ENCODE data around the gene ZFYVE1. TPM values are rescaled to one million over a fixed set of nuclear protein-coding genes. Genes with fewer than 3 reads are reported as not detected.
"Not testable (repeated sequence)": the region's sequence is repeated elsewhere in the genome, so short reads cannot be mapped to it uniquely, and the experiment has no call there.

Gene ZFYVE1
- total RNA-seq, 3 donors from 2014 or later = 6.4 to 8.4 (median 7.0) TPM

DNA sequence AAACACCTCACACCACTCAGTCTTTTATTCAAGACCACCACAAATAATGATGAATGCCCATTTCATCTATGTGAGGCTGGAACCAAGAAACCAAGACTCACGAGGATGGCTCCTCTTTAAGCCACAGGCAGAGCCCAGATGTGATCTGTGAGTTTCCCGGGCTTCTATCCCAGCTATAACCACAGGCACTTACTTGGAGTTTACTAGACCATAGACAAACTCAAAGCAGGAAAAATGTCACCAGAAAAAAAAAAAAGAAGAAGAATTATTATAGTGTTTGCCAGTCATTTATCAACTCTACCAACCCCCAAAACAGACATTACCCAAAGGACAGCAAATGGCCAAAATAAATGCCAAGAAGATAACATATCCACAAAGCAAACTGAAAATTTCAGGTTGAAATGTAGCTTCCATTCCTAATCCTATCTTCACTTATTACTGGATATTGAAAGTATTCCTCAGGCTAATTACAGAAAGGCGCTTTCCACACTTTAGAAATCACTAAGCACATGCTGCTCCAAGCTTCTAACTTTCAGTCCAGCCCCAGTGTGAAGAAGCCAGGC, 44.7 kb downstream of the ZFYVE1 start:
- H3K4me3 Mint-ChIP-seq = no peak overlapping the region
- peaks cover 34% of the 10 kb centered on the region for H3K36me3 Mint-ChIP-seq (ENCODE audit: insufficient read depth)
- H3K9me3 Mint-ChIP-seq = peaks cover 6% of the 10 kb centered on the region
- no peaks in the 10 kb centered on the region for H3K4me1 Mint-ChIP-seq (ENCODE audit: low read depth)
- DNase-seq = no peak
- no peaks in the 10 kb centered on the region for H3K27me3 Mint-ChIP-seq (ENCODE audit: low read depth)
- no peak for ATAC-seq

DNA sequence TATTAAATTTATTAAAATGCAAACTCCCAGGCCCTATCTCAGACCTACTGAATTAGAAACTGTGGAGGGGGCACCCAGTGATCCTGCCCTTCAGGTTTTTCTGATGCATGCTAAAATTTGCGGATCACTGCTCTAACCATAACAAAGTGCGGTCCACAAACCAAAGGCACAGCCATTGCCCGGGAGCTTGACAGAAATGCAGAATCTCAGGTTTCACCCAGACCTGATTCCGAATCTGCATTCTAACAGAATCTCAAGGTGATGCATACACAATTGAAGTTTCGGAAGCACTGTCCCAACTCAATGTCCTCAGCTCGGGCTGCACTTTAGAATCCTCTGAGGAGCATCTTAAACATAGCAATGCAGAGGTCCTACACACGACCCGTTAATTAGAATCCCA, 46.0 kb downstream of the ZFYVE1 start:
- no peaks in the 10 kb centered on the region for H3K27me3 Mint-ChIP-seq (ENCODE audit: low read depth)
- H3K4me1 Mint-ChIP-seq (ENCODE audit: low read depth) = no peaks in the 10 kb centered on the region
- ATAC-seq (no peak), DNase-seq (no peak)
- H3K4me3 Mint-ChIP-seq = no peak overlapping the region
- H3K9me3 Mint-ChIP-seq = peaks cover 6% of the 10 kb centered on the region
- peaks cover 33% of the 10 kb centered on the region for H3K36me3 Mint-ChIP-seq (ENCODE audit: insufficient read depth)

DNA sequence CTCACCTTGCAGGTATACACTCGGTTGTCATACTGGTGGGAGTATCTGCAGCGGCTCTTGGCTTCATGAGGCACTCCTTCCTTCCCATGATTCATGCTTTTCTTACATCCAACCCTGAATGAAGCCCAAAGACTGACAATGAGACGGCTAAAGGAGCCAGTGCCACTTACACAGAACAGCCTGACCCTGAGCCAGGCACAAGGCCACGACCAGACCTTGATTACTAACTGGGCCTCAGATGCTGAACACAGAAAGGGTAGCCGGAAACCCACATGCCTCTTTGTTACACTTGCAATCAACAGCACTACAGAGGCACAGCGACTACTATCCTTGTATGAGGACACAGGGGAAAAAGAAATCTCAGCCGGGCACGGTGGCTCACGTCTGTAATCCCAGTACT, 48.0 kb downstream of the ZFYVE1 start:
- Mint-ChIP-seq H3K4me1 (ENCODE audit: low read depth) (no peaks in the 10 kb centered on the region), H3K27me3 (ENCODE audit: low read depth) (no peaks in the 10 kb centered on the region), H3K4me3 (no peak overlapping the region), H3K36me3 (ENCODE audit: insufficient read depth) (peaks cover 34% of the 10 kb centered on the region), H3K9me3 (no peaks in the 10 kb centered on the region)
- no peak for ATAC-seq
- no peak for DNase-seq

DNA sequence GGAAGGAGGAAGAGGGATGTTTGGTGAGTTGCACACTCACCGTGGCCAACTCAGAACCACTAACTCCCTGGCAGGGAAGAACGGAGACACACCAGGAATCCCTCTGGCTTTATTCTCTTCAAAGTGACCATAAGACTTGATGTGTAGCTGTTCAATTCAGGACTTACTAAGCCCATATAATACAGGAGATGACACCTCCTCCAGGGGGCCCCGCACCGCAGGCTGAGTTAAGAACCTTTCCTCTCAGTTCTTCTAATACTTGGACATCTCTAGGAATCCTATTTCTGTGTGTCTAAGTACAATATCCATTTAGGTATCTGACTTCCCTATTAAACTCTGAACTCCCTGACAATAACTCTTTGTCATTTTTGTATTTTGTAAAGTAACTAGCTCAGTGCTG, 51.1 kb downstream of the ZFYVE1 start:
- peaks cover 30% of the 10 kb centered on the region for H3K36me3 Mint-ChIP-seq (ENCODE audit: insufficient read depth)
- no peaks in the 10 kb centered on the region for H3K27me3 Mint-ChIP-seq (ENCODE audit: low read depth)
- DNase-seq = no peak
- no peaks in the 10 kb centered on the region for H3K9me3 Mint-ChIP-seq
- no peaks in the 10 kb centered on the region for H3K4me1 Mint-ChIP-seq (ENCODE audit: low read depth)
- H3K4me3 Mint-ChIP-seq = no peak overlapping the region
- no peak for ATAC-seq

DNA sequence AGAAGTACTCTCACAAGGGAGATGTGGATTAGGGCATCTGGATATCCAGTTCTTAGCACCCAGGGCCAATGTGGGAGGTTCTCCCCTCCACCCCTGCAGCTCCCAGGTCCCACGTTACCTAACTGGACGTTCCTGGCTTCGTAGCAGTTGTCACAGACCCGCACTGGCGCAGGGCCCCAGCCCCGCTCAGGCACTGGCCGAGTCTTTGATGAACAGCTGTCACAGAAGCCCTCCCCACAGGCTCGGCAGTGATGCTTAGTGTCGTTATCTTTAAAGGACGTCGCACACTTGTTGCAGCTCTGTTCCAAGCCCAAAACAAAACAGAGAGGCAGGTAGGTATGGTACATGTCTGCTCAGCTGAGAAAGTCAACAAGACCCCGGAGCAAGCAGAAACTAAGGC, 52.2 kb downstream of the ZFYVE1 start:
- no peaks in the 10 kb centered on the region for H3K4me1 Mint-ChIP-seq (ENCODE audit: low read depth)
- ATAC-seq = no peak
- H3K27me3 Mint-ChIP-seq (ENCODE audit: low read depth) = no peaks in the 10 kb centered on the region
- no peaks in the 10 kb centered on the region for H3K9me3 Mint-ChIP-seq
- no peak for DNase-seq
- H3K36me3 Mint-ChIP-seq (ENCODE audit: insufficient read depth) = peaks cover 34% of the 10 kb centered on the region
- H3K4me3 Mint-ChIP-seq = no peak overlapping the region

DNA sequence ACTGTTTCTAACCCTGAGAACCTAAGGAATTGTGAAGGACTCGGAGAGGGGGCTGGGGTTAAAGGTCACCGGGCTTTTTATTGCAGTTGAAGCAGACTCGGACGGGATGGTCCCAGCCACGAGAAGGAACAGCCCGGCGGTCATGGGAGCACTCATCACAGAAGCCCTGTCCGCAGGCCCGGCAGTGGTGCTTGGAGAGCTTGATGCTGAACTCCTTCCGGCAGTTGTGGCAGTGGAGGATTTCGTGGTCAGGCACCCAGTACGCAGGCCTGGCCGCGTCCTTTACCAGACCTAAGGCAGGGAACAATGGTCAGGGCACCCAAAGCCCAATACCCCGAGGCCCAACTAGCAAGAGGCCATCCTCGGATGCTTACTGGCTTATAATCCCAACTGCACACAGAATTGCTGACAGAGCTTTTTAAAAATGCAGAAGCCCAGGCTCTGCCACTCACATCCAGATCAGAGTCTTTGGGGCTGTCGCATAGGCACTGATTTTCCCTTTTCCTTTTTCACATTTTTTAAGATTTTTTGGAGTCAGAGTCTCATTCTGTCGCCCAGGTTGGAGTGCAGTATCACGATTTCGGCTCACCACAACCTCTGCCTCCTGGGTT, 56.0 kb downstream of the ZFYVE1 start:
- Mint-ChIP-seq H3K4me1 (ENCODE audit: low read depth) (no peaks in the 10 kb centered on the region), H3K9me3 (no peaks in the 10 kb centered on the region), H3K4me3 (no peak overlapping the region), H3K27me3 (ENCODE audit: low read depth) (no peaks in the 10 kb centered on the region), H3K36me3 (ENCODE audit: insufficient read depth) (peaks cover 34% of the 10 kb centered on the region)
- ATAC-seq (no peak), DNase-seq (no peak)

DNA sequence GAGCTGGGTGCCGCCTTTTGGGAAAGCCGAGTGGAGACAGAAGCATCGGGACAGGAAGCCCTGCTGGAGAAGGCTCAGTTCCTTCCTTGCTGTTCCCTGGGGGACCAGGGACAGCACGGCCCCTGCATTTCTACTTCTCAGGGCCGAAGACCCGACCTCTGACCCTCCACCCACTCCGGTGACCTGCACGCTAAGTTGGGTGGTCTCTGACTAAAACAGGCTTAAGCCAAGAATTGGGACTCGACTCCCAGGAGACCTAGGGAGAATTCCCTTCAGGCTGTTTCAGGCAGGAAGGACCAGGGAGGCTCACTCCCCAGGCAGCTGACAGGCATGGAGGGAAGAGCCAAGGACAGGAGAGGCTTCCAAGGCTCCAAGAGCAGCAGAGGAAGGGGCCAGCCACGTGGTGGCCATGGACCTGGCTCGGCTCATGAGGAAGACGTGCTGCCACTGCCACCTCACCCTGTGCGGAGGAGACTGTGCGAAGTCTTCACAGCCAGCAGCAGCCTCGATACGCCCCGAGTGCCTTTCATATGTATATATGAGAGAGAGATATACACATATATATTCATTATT, 56.8 kb downstream of the ZFYVE1 start:
- DNase-seq (no peak), ATAC-seq (no peak)
- no peaks in the 10 kb centered on the region for H3K27me3 Mint-ChIP-seq (ENCODE audit: low read depth)
- H3K36me3 Mint-ChIP-seq (ENCODE audit: insufficient read depth) = peaks cover 28% of the 10 kb centered on the region
- H3K4me1 Mint-ChIP-seq (ENCODE audit: low read depth) = no peaks in the 10 kb centered on the region
- H3K4me3 Mint-ChIP-seq = no peak overlapping the region
- H3K9me3 Mint-ChIP-seq = no peaks in the 10 kb centered on the region

DNA sequence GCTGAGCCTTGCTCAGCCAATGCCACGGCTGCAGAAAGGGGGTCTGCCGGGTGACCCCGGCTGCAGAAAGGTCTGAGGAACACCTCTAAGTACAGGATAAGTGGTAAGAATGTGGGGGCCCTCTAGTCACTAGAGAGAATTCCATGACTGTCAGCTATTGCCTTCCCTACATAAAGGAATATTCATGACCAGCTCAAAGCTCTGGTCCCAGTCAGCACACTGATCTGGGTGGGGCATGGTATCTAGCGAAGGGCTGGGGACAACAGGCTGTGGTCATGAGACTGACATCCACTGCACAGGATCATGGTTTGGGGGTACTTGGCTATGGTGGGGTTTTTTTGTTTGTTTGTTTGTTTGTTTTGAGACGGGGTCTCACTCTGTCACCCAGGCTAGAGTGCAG, 58.6 kb downstream of the ZFYVE1 start:
- DNase-seq = no peak
- ATAC-seq = no peak
- H3K4me1 Mint-ChIP-seq (ENCODE audit: low read depth) = no peaks in the 10 kb centered on the region
- H3K27me3 Mint-ChIP-seq (ENCODE audit: low read depth) = no peaks in the 10 kb centered on the region
- peaks cover 25% of the 10 kb centered on the region for H3K36me3 Mint-ChIP-seq (ENCODE audit: insufficient read depth)
- H3K4me3 Mint-ChIP-seq = no peak overlapping the region
- no peaks in the 10 kb centered on the region for H3K9me3 Mint-ChIP-seq

DNA sequence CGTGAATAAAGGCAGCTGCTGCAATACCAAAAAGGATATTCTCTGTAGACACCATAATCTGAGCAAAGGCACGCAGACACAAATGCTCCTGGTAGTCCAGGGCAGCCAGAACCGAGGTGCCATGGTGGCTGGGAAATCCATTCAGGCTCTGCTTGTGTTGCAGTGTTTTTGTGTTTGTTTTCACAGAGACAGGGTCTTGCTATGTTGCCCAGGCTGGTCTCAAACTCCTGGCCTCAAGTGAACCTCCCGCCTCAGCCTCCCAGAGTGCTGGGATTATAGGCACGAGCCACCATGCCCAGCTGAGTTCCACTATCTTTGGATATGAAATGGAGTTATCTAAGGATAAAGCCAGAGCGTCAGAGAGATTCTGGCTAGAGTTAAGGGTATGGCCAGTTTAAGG, 60.9 kb downstream of the ZFYVE1 start:
- no peak for DNase-seq
- no peaks in the 10 kb centered on the region for H3K9me3 Mint-ChIP-seq
- H3K36me3 Mint-ChIP-seq (ENCODE audit: insufficient read depth) = peaks cover 30% of the 10 kb centered on the region
- ATAC-seq = no peak
- no peaks in the 10 kb centered on the region for H3K27me3 Mint-ChIP-seq (ENCODE audit: low read depth)
- no peak overlapping the region for H3K4me3 Mint-ChIP-seq
- no peaks in the 10 kb centered on the region for H3K4me1 Mint-ChIP-seq (ENCODE audit: low read depth)

DNA sequence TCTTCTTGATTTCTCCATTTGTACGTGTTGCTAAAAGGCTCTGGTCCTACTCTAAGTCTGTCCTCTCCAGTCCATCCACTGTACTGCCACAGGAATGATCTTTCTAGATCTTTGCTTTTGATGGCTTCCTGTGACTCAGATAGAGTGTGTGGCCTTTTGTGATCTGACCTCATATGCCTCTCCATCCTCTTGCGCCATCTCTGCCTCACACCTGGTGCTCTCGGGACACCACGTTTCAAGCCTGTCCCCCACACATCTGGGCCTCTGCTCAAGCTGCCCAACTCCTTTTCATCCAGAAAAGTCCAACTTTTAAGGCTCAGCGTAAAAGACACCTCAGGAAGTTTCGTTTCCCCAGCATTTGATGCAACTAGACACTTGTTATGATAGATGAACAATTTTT, 61.7 kb downstream of the ZFYVE1 start:
- no peak for ATAC-seq
- Mint-ChIP-seq H3K4me1 (ENCODE audit: low read depth) (no peaks in the 10 kb centered on the region), H3K36me3 (ENCODE audit: insufficient read depth) (peaks cover 34% of the 10 kb centered on the region), H3K9me3 (no peaks in the 10 kb centered on the region), H3K4me3 (no peak overlapping the region), H3K27me3 (ENCODE audit: low read depth) (no peaks in the 10 kb centered on the region)
- no peak for DNase-seq

DNA sequence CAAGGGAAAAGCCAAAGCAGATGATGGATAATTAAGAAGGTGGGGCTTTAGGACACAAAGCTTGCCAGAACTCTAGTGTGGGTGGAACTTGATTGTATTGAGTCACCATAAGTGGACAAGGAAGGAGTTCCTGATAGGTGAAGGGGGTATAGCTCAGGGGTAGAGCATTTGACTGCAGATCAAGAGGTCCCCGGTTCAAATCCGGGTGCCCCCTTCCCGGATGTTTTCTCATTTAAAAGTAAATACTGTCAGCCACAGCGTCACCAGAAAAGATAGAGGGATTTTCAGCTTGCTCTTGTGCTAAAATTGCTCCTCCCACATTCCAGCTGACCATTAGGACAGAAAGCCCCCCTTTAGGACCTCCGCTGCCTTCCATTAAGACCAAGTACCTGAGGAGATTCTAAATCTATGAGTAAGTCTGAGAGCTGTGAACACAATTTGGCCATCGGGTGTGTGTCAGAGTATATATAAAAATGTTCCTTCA, 64.0 kb downstream of the ZFYVE1 start:
- no peak for ATAC-seq
- Mint-ChIP-seq H3K36me3 (ENCODE audit: insufficient read depth) (peaks cover 27% of the 10 kb centered on the region), H3K4me1 (ENCODE audit: low read depth) (no peaks in the 10 kb centered on the region)

DNA sequence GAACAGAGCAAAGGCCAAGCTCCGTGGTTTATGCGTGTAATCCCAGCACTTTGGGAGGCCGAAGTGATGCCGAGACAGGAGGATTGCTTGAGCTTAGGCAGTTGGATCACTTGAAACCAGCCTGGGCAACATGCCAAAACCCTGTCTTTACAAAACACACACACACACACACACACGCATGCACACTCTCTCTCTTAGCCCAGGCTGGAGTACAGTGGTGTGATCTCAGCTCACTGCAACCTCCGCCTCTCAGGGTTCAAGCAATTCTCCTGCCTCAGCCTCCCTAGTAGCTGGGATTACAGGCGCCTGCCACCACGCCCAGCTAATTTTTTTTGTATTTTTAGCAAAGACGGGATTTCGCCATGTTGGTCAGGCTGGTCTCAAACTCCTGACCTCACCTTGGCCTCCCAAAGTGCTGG, 64.6 kb downstream of the ZFYVE1 start:
- not testable (repeated sequence) for H3K4me3 Mint-ChIP-seq; ATAC-seq; H3K4me1 Mint-ChIP-seq (ENCODE audit: low read depth); DNase-seq; H3K9me3 Mint-ChIP-seq; H3K27me3 Mint-ChIP-seq (ENCODE audit: low read depth)
- peaks cover 29% of the 10 kb centered on the region for H3K36me3 Mint-ChIP-seq (ENCODE audit: insufficient read depth)

More for the DNA sequence above, 64.0 kb downstream of the ZFYVE1 start:
- Mint-ChIP-seq H3K9me3 (no peaks in the 10 kb centered on the region), H3K4me3 (no peak overlapping the region), H3K27me3 (ENCODE audit: low read depth) (no peaks in the 10 kb centered on the region)
- DNase-seq = no peak

DNA sequence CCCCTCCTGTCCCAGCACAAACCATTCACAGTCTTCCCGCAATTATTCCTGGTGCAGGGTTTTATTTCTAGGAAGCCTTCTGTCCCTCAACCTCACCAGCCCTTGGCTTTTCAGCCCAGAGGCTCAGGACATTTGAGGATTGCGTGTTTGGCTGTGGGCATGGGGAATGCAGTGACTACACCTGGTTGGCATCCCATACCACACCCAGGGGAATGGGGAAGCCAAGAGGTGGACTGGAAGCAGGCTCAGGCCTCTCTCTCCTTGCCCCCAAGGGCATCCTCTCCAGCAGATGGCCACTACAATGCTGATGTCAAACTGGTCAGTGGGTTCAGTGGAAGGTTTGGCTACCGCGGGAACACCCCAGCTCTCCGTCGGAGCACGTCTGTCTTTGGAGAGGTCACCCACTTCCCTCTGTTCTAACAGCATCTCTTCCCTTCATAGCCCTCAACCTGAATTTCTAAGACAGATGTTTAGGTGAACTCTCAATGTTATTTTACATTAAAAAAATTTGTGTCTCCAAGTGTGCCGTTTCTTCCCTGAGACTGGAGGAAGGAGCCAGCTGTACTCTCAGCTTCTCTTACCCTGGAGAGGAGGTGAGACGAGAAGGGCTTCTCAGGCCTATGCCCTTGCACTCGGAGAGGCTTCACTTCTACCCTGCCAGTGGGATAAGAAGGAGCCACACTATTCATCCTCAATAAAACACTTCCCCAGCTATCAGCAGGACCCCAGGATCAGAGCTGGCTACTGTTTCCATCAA, 65.1 kb downstream of the ZFYVE1 start:
- no peak overlapping the region for H3K4me3 Mint-ChIP-seq
- H3K27me3 Mint-ChIP-seq (ENCODE audit: low read depth) = no peaks in the 10 kb centered on the region
- no peaks in the 10 kb centered on the region for H3K9me3 Mint-ChIP-seq
- no peaks in the 10 kb centered on the region for H3K4me1 Mint-ChIP-seq (ENCODE audit: low read depth)
- no peak for ATAC-seq
- H3K36me3 Mint-ChIP-seq (ENCODE audit: insufficient read depth) = peaks cover 32% of the 10 kb centered on the region
- no peak for DNase-seq

DNA sequence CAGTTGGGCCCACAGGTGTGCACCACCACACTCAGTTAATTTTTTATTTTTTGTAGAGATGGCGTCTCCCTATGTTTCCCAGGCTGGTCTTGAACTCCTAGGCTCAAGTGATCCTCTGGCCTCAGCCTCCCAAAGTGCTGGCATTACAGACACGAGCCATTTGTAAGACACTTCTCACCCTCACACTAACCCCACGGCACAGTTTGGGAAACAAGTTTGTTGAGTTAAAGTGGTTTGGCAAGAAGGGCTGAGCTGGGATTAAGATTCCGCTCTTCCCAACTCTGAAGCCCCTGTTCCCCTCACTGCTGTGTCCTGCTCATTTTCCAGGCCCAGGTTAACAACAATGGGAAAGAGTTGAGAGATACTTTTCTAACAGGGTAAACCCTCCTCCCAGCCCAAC, 65.9 kb downstream of the ZFYVE1 start:
- H3K4me1 Mint-ChIP-seq (ENCODE audit: low read depth); DNase-seq; H3K4me3 Mint-ChIP-seq; H3K9me3 Mint-ChIP-seq; ATAC-seq; H3K27me3 Mint-ChIP-seq (ENCODE audit: low read depth): not testable (repeated sequence)
- peaks cover 37% of the 10 kb centered on the region for H3K36me3 Mint-ChIP-seq (ENCODE audit: insufficient read depth)

DNA sequence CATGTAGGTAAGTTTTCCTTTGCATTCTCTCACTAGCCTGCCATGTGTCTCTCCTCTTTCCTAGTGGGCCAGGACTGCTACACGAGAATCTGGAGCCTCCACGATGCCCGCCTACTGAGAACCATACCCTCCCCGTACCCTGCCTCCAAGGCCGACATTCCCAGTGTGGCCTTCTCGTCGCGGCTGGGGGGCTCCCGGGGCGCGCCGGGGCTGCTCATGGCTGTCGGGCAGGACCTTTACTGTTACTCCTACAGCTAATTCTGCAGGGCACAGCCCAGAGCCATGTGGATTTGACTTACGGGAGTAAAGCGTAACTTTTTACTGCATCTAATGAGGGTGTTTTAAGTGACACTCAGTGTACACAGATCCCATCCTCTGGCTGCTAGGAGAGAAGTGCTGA, 68.4 kb downstream of the ZFYVE1 start:
- no peak for DNase-seq
- Mint-ChIP-seq H3K4me1 (ENCODE audit: low read depth) (no peaks in the 10 kb centered on the region), H3K36me3 (ENCODE audit: insufficient read depth) (peaks cover 42% of the 10 kb centered on the region), H3K4me3 (no peak overlapping the region), H3K9me3 (no peaks in the 10 kb centered on the region), H3K27me3 (ENCODE audit: low read depth) (no peaks in the 10 kb centered on the region)
- no peak for ATAC-seq
